Measurements from ENCODE around the gene MRPL11.

Gene MRPL11

DNA sequence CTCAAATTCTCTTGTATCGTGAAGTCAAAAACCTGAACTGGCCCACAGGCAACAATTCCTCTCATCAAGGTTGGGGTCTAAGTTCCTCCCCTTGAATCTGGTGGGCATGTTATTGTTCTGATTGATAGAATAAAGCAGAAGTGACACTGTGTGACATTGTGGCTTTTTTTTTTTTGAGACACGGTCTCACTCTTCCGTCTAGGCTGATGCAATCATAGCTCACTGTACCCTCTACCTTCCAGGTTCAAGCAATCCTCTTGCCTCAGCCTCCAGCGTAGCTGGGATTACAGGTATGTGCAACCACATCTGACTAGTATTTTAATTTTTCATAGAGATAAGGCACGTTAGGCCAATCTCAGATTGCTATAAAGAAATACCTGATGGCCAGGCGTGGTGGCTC, 19.2 kb upstream of the MRPL11 start:
- no peak for DNase-seq (ENCODE audit: low read depth)
- TF ChIP-seq, protein P1, sequence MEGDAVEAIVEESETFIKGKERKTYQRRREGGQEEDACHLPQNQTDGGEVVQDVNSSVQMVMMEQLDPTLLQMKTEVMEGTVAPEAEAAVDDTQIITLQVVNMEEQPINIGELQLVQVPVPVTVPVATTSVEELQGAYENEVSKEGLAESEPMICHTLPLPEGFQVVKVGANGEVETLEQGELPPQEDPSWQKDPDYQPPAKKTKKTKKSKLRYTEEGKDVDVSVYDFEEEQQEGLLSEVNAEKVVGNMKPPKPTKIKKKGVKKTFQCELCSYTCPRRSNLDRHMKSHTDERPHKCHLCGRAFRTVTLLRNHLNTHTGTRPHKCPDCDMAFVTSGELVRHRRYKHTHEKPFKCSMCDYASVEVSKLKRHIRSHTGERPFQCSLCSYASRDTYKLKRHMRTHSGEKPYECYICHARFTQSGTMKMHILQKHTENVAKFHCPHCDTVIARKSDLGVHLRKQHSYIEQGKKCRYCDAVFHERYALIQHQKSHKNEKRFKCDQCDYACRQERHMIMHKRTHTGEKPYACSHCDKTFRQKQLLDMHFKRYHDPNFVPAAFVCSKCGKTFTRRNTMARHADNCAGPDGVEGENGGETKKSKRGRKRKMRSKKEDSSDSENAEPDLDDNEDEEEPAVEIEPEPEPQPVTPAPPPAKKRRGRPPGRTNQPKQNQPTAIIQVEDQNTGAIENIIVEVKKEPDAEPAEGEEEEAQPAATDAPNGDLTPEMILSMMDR (conservative IDR thresholded peaks at IDR 0.05; ENCODE audit: low read depth, low read length) = no peak
- no peak overlapping the region for H3K4me3 ChIP-seq (ENCODE audit: low read length)

DNA sequence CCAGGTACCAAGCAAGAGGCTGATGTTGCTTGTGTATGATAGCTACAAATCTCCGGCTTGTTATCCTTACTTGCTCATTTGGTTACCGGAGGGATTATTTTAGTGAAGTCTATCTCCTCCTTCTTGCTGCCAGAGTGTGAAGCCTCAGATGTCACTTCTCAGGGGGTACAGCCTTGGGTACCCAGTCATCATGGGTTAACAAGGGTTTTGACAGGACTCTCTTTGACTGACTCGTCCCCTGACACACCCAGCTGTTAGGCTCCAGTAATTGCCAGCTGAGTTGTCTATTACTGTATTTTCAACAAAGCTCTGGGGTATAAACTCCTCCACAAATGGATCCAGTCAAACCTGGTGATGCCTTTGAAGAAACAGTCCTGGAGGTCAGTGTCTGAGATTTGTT, 16.2 kb upstream of the MRPL11 start:
- DNase-seq (ENCODE audit: low read depth) = no peak
- H3K4me3 ChIP-seq (ENCODE audit: low read length) = no peak overlapping the region
- TF ChIP-seq, protein P1 (conservative IDR thresholded peaks at IDR 0.05; ENCODE audit: low read depth, low read length) = no peak

DNA sequence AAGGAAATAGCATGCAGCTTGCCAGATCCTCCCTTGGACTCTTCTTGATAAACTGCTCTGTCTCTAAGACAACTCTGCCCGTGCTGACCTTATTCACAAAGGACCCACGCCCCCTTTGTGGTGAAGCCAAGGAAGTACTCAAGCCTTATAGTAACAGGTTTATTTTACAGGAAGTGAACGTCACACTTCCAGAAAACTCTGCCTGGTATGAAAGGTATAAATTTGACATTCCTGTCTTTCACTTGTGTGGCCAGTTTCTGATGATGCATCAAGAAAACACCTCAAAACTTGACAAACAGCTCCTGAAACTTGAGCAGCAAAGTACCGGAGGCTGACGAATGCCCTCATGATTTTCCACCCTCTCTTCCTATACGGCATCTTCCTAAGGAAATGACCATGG, 15.6 kb upstream of the MRPL11 start:
- TF ChIP-seq, protein P1 (conservative IDR thresholded peaks at IDR 0.05; ENCODE audit: low read depth, low read length) = no peak
- H3K4me3 ChIP-seq (ENCODE audit: low read length) = no peak overlapping the region
- no peak for DNase-seq (ENCODE audit: low read depth)

- TF ChIP-seq, protein P1 (conservative IDR thresholded peaks at IDR 0.05; ENCODE audit: low read depth, low read length) = no peak
- DNase-seq (ENCODE audit: low read depth) = no peak
- no peak overlapping the region for H3K4me3 ChIP-seq (ENCODE audit: low read length)
These were observed 13.0 kb upstream of the MRPL11 start for GRCh38 chr11:66451663-66452062.

- DNase-seq (ENCODE audit: low read depth) = no peak
- no peak overlapping the region for H3K4me3 ChIP-seq (ENCODE audit: low read length)
These were observed 11.9 kb upstream of the MRPL11 start for GRCh38 chr11:66450560-66450959.

DNA sequence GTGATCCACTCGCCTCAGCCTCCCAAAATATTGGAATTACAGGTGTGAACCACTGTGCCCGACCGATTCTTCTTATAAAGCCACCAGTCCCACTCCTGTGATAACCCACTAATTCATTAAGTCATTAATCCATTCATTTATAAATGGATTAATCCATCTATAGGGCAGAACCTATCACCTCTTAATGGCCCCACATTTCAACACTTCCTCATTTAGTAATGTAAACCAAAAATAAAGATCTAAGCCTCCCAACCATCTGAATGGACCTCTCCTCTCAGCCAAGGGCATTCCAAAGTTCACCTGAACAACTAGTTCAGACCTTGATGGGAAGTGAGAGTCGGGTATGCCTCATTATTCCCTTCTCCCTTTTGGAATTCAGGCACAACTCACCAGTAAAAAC, 9.9 kb upstream of the MRPL11 start:
- TF ChIP-seq, protein P1 (conservative IDR thresholded peaks at IDR 0.05; ENCODE audit: low read depth, low read length) = no peak
- DNase-seq (ENCODE audit: low read depth) = no peak
- H3K4me3 ChIP-seq (ENCODE audit: low read length) = no peak overlapping the region

More at GRCh38 chr11:66450560-66450959, 11.9 kb upstream of the MRPL11 start:
- TF ChIP-seq, protein P1 (conservative IDR thresholded peaks at IDR 0.05; ENCODE audit: low read depth, low read length) = no peak

- H3K4me3 ChIP-seq (ENCODE audit: low read length) = no peak overlapping the region
- no peak for DNase-seq (ENCODE audit: low read depth)
- TF ChIP-seq, protein P1 (conservative IDR thresholded peaks at IDR 0.05; ENCODE audit: low read depth, low read length) = no peak
These were observed 8.4 kb upstream of the MRPL11 start for GRCh38 chr11:66447012-66447411.
